ENCODE data around the gene FCER2. TPM values are rescaled to one million over a fixed set of nuclear protein-coding genes. Genes with fewer than 3 reads are reported as not detected.

Gene FCER2
- total and polyA plus RNA-seq, 2 of the 13 experiments (the other 11 are each of a cell fraction or from before 2014, with no cell fraction given), result not detected

DNA sequence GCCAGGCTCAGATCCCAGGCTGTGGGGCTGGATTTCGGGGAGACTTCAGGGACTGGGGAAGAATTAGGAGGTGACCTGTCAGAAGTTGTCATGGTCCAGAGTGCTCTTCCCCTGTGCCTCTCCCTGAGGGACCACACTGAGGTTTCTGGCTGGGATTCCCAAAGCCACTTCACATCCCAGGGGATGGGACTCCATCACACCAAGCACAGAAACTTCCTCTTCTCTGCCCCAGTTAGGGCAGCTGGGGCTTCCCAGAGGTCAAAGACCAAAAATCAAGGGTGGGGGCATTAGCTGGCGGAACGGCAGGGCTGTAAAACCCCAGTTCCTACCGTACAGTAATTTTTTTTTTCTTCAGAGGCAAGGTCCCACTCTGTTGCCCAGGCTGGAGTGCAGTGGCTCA lies 7.4 kb downstream of the FCER2 start:
- Histone ChIP-seq H3K27ac (ENCODE audit: extremely low read length, insufficient read depth, low read length) (no peak overlapping the region), H3K4me1 (ENCODE audit: insufficient read depth, low read length) (no peaks in the 10 kb centered on the region), H3K9me3 (ENCODE audit: low read length) (no peaks in the 10 kb centered on the region), H3K4me3 (replicated peaks in 1 of 3; ENCODE audit: insufficient read depth in 1 of 3, low read depth in 2 of 3, low read length in 3 of 3) (no peak overlapping the region), H3K27me3 (ENCODE audit: control insufficient read depth in 1 of 2, insufficient read depth in 2 of 2, low read length in 2 of 2) (peaks cover 1 to 25% of the 10 kb centered on the region in 2 experiments; a peak in 4 of 5 replicates), H3K36me3 (replicated peaks in 1 of 2; ENCODE audit: control insufficient read depth in 1 of 2, insufficient read depth in 2 of 2, low read length in 2 of 2) (no peaks in the 10 kb centered on the region), H3K4me2 (ENCODE audit: low read depth, low read length) (no peak overlapping the region), H4K20me1 (ENCODE audit: insufficient read depth, low read length) (no peaks in the 10 kb centered on the region), H2AFZ (ENCODE audit: low read length) (no peak overlapping the region), H3K9ac (ENCODE audit: insufficient read depth, low read depth, low read length) (no peak overlapping the region), H3K79me2 (ENCODE audit: insufficient read depth, low read length) (no peaks in the 10 kb centered on the region)
- FAIRE-seq (no peak), ATAC-seq (no peak), DNase-seq (ENCODE audit: low spot score) (no peak)
- in situ Hi-C loops (cut with HindIII; ENCODE audit: extremely low pct_ligation_motif_present, low pct_unique_long_range_greater_than_20kb), result no loop called here
- ChIA-PET POLR2A (no interaction called here), CTCF (ENCODE audit: low intra/inter-chr PET ratio, low total read pairs) (no interaction called here)
- no TSS peak for BruUV-seq (replicated peaks)
- 10% methylated on average over 3 of the region's 4 CpGs for WGBS (ENCODE audit: low lambda C conversion rate)
- intact Hi-C loops (cut with micrococcal nuclease; ENCODE audit: unreplicated experiment), result no loop called here
- TF ChIP-seq, protein P1, sequence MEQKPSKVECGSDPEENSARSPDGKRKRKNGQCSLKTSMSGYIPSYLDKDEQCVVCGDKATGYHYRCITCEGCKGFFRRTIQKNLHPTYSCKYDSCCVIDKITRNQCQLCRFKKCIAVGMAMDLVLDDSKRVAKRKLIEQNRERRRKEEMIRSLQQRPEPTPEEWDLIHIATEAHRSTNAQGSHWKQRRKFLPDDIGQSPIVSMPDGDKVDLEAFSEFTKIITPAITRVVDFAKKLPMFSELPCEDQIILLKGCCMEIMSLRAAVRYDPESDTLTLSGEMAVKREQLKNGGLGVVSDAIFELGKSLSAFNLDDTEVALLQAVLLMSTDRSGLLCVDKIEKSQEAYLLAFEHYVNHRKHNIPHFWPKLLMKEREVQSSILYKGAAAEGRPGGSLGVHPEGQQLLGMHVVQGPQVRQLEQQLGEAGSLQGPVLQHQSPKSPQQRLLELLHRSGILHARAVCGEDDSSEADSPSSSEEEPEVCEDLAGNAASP (CRISPR knock-in tag; IDR thresholded peaks at IDR 0.05; ENCODE audit: borderline replicate concordance), result no peak
- TF ChIP-seq HHEX (CRISPR knock-in tag; IDR thresholded peaks at IDR 0.05) (no peak), ZNF260 (CRISPR knock-in tag; IDR thresholded peaks at IDR 0.05; ENCODE audit: borderline replicate concordance, low read depth) (no peak), FLYWCH1 (CRISPR knock-in tag; IDR thresholded peaks at IDR 0.05) (no peak), REPIN1 (CRISPR knock-in tag; IDR thresholded peaks at IDR 0.05; ENCODE audit: borderline replicate concordance, low read depth) (no peak), ZFP62 (CRISPR knock-in tag; IDR thresholded peaks at IDR 0.05) (no peak), ZNF530 (CRISPR knock-in tag; IDR thresholded peaks at IDR 0.05; ENCODE audit: low read depth) (no peak), TBP (CRISPR knock-in tag; IDR thresholded peaks at IDR 0.05) (no peak), ZEB1 (IDR thresholded peaks at IDR 0.05; ENCODE audit: insufficient replicate concordance, low read depth) (no peak), POLR2AphosphoS2 (IDR thresholded peaks at IDR 0.05; ENCODE audit: low read depth, low read length) (no peak)
- TF ChIP-seq, protein P2, sequence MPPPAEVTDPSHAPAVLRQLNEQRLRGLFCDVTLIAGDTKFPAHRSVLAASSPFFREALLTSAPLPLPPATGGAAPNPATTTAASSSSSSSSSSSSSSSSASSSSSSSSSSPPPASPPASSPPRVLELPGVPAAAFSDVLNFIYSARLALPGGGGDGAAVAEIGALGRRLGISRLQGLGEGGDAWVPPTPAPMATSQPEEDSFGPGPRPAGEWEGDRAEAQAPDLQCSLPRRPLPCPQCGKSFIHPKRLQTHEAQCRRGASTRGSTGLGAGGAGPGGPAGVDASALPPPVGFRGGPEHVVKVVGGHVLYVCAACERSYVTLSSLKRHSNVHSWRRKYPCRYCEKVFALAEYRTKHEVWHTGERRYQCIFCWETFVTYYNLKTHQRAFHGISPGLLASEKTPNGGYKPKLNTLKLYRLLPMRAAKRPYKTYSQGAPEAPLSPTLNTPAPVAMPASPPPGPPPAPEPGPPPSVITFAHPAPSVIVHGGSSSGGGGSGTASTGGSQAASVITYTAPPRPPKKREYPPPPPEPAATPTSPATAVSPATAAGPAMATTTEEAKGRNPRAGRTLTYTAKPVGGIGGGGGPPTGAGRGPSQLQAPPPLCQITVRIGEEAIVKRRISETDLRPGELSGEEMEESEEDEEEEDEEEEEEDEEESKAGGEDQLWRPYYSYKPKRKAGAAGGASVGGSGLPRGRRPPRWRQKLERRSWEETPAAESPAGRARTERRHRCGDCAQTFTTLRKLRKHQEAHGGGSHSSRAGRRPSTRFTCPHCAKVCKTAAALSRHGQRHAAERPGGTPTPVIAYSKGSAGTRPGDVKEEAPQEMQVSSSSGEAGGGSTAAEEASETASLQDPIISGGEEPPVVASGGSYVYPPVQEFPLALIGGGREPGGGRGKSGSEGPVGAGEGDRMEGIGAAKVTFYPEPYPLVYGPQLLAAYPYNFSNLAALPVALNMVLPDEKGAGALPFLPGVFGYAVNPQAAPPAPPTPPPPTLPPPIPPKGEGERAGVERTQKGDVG (CRISPR knock-in tag; IDR thresholded peaks at IDR 0.05; ENCODE audit: borderline replicate concordance), result no peak
- TF ChIP-seq, protein P3, sequence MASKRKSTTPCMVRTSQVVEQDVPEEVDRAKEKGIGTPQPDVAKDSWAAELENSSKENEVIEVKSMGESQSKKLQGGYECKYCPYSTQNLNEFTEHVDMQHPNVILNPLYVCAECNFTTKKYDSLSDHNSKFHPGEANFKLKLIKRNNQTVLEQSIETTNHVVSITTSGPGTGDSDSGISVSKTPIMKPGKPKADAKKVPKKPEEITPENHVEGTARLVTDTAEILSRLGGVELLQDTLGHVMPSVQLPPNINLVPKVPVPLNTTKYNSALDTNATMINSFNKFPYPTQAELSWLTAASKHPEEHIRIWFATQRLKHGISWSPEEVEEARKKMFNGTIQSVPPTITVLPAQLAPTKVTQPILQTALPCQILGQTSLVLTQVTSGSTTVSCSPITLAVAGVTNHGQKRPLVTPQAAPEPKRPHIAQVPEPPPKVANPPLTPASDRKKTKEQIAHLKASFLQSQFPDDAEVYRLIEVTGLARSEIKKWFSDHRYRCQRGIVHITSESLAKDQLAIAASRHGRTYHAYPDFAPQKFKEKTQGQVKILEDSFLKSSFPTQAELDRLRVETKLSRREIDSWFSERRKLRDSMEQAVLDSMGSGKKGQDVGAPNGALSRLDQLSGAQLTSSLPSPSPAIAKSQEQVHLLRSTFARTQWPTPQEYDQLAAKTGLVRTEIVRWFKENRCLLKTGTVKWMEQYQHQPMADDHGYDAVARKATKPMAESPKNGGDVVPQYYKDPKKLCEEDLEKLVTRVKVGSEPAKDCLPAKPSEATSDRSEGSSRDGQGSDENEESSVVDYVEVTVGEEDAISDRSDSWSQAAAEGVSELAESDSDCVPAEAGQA (IDR thresholded peaks at IDR 0.05; ENCODE audit: low read depth), result no peak
- TF ChIP-seq, protein P3 (CRISPR knock-in tag; IDR thresholded peaks at IDR 0.05; ENCODE audit: borderline replicate concordance), result no peak
- TF ChIP-seq, protein P4, sequence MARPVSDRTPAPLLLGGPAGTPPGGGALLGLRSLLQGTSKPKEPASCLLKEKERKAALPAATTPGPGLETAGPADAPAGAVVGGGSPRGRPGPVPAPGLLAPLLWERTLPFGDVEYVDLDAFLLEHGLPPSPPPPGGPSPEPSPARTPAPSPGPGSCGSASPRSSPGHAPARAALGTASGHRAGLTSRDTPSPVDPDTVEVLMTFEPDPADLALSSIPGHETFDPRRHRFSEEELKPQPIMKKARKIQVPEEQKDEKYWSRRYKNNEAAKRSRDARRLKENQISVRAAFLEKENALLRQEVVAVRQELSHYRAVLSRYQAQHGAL (CRISPR knock-in tag; IDR thresholded peaks at IDR 0.05; ENCODE audit: not compliant biosample characterization), result no peak
